ENCODE measurements around the gene TSPAN4.

The TSPAN4 gene

GRCh38 chr11:863910-864827 lies 21.5 kb downstream of the TSPAN4 start:
- no peaks in the 10 kb centered on the region for H3K9me3 Mint-ChIP-seq
- DNase-seq (no peak), ATAC-seq (replicated peaks) (no peak)
- peaks cover 0 to 3% of the 10 kb centered on the region in 2 donors for H3K4me1 Mint-ChIP-seq
- no peak overlapping the region for H3K4me3 Mint-ChIP-seq
- H3K36me3 Mint-ChIP-seq, result peaks cover 7 to 8% of the 10 kb centered on the region in 2 donors
- peak overlapping the region; percentile 73 for H3K27ac Mint-ChIP-seq
- no peaks in the 10 kb centered on the region for H3K27me3 Mint-ChIP-seq

- Mint-ChIP-seq H3K4me3 (no peak overlapping the region), H3K27ac (no peak overlapping the region), H3K9me3 (no peaks in the 10 kb centered on the region), H3K36me3 (peaks cover 7 to 8% of the 10 kb centered on the region in 2 donors), H3K27me3 (no peaks in the 10 kb centered on the region), H3K4me1 (no peaks in the 10 kb centered on the region)
- no peak for ATAC-seq (replicated peaks)
- DNase-seq, result no peak
Observed at GRCh38 chr11:864898-865297, 22.2 kb downstream of the TSPAN4 start.

- peak overlapping the region; percentile 14 for H3K27ac Mint-ChIP-seq
- ATAC-seq (replicated peaks), result no peak
- H3K4me3 Mint-ChIP-seq, result no peak overlapping the region
- H3K27me3 Mint-ChIP-seq, result no peaks in the 10 kb centered on the region
- H3K9me3 Mint-ChIP-seq, result no peaks in the 10 kb centered on the region
- peaks cover 9 to 12% of the 10 kb centered on the region in 2 donors for H3K36me3 Mint-ChIP-seq
- no peak for DNase-seq
- H3K4me1 Mint-ChIP-seq, result no peaks in the 10 kb centered on the region
Observed at GRCh38 chr11:865462-866430, 23.1 kb downstream of the TSPAN4 start.

GRCh38 chr11:866481-866880 lies 23.8 kb downstream of the TSPAN4 start:
- no peak for DNase-seq
- peaks cover 10 to 15% of the 10 kb centered on the region in 2 donors for H3K36me3 Mint-ChIP-seq
- no peak overlapping the region for H3K4me3 Mint-ChIP-seq
- no peaks in the 10 kb centered on the region for H3K9me3 Mint-ChIP-seq
- H3K27me3 Mint-ChIP-seq, result no peaks in the 10 kb centered on the region
- H3K27ac Mint-ChIP-seq, result no peak overlapping the region
- no peaks in the 10 kb centered on the region for H3K4me1 Mint-ChIP-seq
- no peak for ATAC-seq (replicated peaks)

GRCh38 chr11:867856-868358 lies 25.3 kb downstream of the TSPAN4 start:
- H3K4me3 Mint-ChIP-seq, result no peak overlapping the region
- peaks cover 16 to 20% of the 10 kb centered on the region in 2 donors for H3K36me3 Mint-ChIP-seq
- no peaks in the 10 kb centered on the region for H3K9me3 Mint-ChIP-seq
- ATAC-seq (replicated peaks), result no peak
- no peaks in the 10 kb centered on the region for H3K27me3 Mint-ChIP-seq
- no peak overlapping the region for H3K27ac Mint-ChIP-seq
- no peaks in the 10 kb centered on the region for H3K4me1 Mint-ChIP-seq
- no peak for DNase-seq

- no peak for ATAC-seq (replicated peaks)
- Mint-ChIP-seq H3K4me1 (no peaks in the 10 kb centered on the region), H3K27ac (no peak overlapping the region), H3K27me3 (no peaks in the 10 kb centered on the region), H3K4me3 (no peak overlapping the region), H3K36me3 (peaks cover 20 to 24% of the 10 kb centered on the region in 2 donors), H3K9me3 (no peaks in the 10 kb centered on the region)
- DNase-seq, result no peak
Observed at GRCh38 chr11:868394-868793, 25.7 kb downstream of the TSPAN4 start.

- no peak overlapping the region for H3K4me3 Mint-ChIP-seq
- DNase-seq, result no peak
- H3K9me3 Mint-ChIP-seq, result no peaks in the 10 kb centered on the region
- no peaks in the 10 kb centered on the region for H3K4me1 Mint-ChIP-seq
- no peak for ATAC-seq (replicated peaks)
- peaks cover 24 to 28% of the 10 kb centered on the region in 2 donors for H3K36me3 Mint-ChIP-seq
- H3K27me3 Mint-ChIP-seq, result no peaks in the 10 kb centered on the region
- no peak overlapping the region for H3K27ac Mint-ChIP-seq
Observed at GRCh38 chr11:868802-869201, 26.1 kb downstream of the TSPAN4 start.

- H3K4me1 Mint-ChIP-seq, result no peaks in the 10 kb centered on the region
- H3K27me3 Mint-ChIP-seq, result no peaks in the 10 kb centered on the region
- H3K9me3 Mint-ChIP-seq, result no peaks in the 10 kb centered on the region
- DNase-seq (no peak), ATAC-seq (replicated peaks) (no peak)
- H3K4me3 Mint-ChIP-seq, result no peak overlapping the region
- no peak overlapping the region for H3K27ac Mint-ChIP-seq
- H3K36me3 Mint-ChIP-seq, result peaks cover 28 to 33% of the 10 kb centered on the region in 2 donors
Observed at GRCh38 chr11:869399-870126, 26.9 kb downstream of the TSPAN4 start.

GRCh38 chr11:870127-870413 lies 27.4 kb downstream of the TSPAN4 start:
- Mint-ChIP-seq H3K4me3 (no peak overlapping the region), H3K27ac (no peak overlapping the region), H3K36me3 (peaks cover 32 to 35% of the 10 kb centered on the region in 2 donors), H3K4me1 (no peaks in the 10 kb centered on the region), H3K9me3 (no peaks in the 10 kb centered on the region), H3K27me3 (no peaks in the 10 kb centered on the region)
- no peak for ATAC-seq (replicated peaks)
- DNase-seq, result no peak

- no peak for DNase-seq
- H3K4me1 Mint-ChIP-seq, result no peaks in the 10 kb centered on the region
- ATAC-seq (replicated peaks), result no peak
- H3K9me3 Mint-ChIP-seq, result no peaks in the 10 kb centered on the region
- H3K27ac Mint-ChIP-seq, result no peak overlapping the region
- H3K36me3 Mint-ChIP-seq, result peaks cover 35 to 38% of the 10 kb centered on the region in 2 donors
- no peak overlapping the region for H3K4me3 Mint-ChIP-seq
- H3K27me3 Mint-ChIP-seq, result no peaks in the 10 kb centered on the region
Observed at GRCh38 chr11:870418-870817, 27.8 kb downstream of the TSPAN4 start.

- ATAC-seq (replicated peaks) (no peak), DNase-seq (no peak)
- H3K36me3 Mint-ChIP-seq, result peaks cover 38 to 42% of the 10 kb centered on the region in 2 donors
- no peak overlapping the region for H3K27ac Mint-ChIP-seq
- no peaks in the 10 kb centered on the region for H3K9me3 Mint-ChIP-seq
- H3K4me3 Mint-ChIP-seq, result no peak overlapping the region
- no peaks in the 10 kb centered on the region for H3K27me3 Mint-ChIP-seq
- no peaks in the 10 kb centered on the region for H3K4me1 Mint-ChIP-seq
Observed at GRCh38 chr11:871472-871871, 28.8 kb downstream of the TSPAN4 start.

- no peaks in the 10 kb centered on the region for H3K27me3 Mint-ChIP-seq
- H3K4me3 Mint-ChIP-seq, result no peak overlapping the region
- H3K9me3 Mint-ChIP-seq, result peaks cover 0 to 1% of the 10 kb centered on the region in 2 donors
- no peak overlapping the region for H3K27ac Mint-ChIP-seq
- DNase-seq, result no peak
- peaks cover 43 to 48% of the 10 kb centered on the region in 2 donors for H3K36me3 Mint-ChIP-seq
- H3K4me1 Mint-ChIP-seq, result no peaks in the 10 kb centered on the region
- ATAC-seq (replicated peaks), result no peak
Observed at GRCh38 chr11:872799-873198, 30.1 kb downstream of the TSPAN4 start.

- Mint-ChIP-seq H3K27me3 (no peaks in the 10 kb centered on the region), H3K9me3 (peaks cover 0 to 1% of the 10 kb centered on the region in 2 donors), H3K4me1 (no peaks in the 10 kb centered on the region), H3K27ac (no peak overlapping the region), H3K4me3 (no peak overlapping the region), H3K36me3 (peaks cover 44 to 48% of the 10 kb centered on the region in 2 donors)
- ATAC-seq (replicated peaks), result no peak
- DNase-seq, result no peak
Observed at GRCh38 chr11:873706-874105, 31.1 kb downstream of the TSPAN4 start.

- DNase-seq, result no peak
- Mint-ChIP-seq H3K4me1 (no peaks in the 10 kb centered on the region), H3K27ac (no peak overlapping the region), H3K9me3 (peaks cover 0 to 1% of the 10 kb centered on the region in 2 donors), H3K27me3 (no peaks in the 10 kb centered on the region), H3K4me3 (no peak overlapping the region), H3K36me3 (peaks cover 50 to 52% of the 10 kb centered on the region in 2 donors)
- ATAC-seq (replicated peaks), result no peak
Observed at GRCh38 chr11:875203-875602, 32.6 kb downstream of the TSPAN4 start.
